22Rv1 (cell line): Measurements from ENCODE around the gene TMEM145.

Experiments used
- H3K27ac ChIP-seq: fragments of 450-650 bp; 2 replicates; pipeline ENCODE4 v1.5.1; 2017
- CTCF ChIP-seq: fragments of 450-650 bp; IDR thresholded peaks from 2 replicates; pipeline ENCODE4 v1.5.1; 2017; ENCODE audit warnings: mild to moderate bottlenecking
- ZFX ChIP-seq: fragments of 450-650 bp; IDR thresholded peaks from 2 replicates; pipeline ENCODE4 v1.6.1; 2017; ENCODE audit warnings: antibody characterized with exemption, borderline replicate concordance

The TMEM145 gene

GRCh38 chr19:42370068-42370520, 57.0 kb downstream of the TMEM145 start:
- TF ChIP-seq ZFX: no peak
- no peak for TF ChIP-seq CTCF
- H3K27ac ChIP-seq: no peak overlapping the region

- TF ChIP-seq CTCF (no peak), ZFX (no peak)
- no peak overlapping the region for H3K27ac ChIP-seq
Observed at GRCh38 chr19:42370626-42371175, 57.6 kb downstream of the TMEM145 start.
